Measurements from ENCODE around the gene TDRKH. TPM values are rescaled to one million over a fixed set of nuclear protein-coding genes. Genes with fewer than 3 reads are reported as not detected.
"Not testable (repeated sequence)": the region's sequence is repeated elsewhere in the genome, so short reads cannot be mapped to it uniquely, and the experiment has no call there.

The TDRKH gene
- total RNA-seq, 2 donors from 2014 or later: 11.3 to 17.7 TPM

DNA sequence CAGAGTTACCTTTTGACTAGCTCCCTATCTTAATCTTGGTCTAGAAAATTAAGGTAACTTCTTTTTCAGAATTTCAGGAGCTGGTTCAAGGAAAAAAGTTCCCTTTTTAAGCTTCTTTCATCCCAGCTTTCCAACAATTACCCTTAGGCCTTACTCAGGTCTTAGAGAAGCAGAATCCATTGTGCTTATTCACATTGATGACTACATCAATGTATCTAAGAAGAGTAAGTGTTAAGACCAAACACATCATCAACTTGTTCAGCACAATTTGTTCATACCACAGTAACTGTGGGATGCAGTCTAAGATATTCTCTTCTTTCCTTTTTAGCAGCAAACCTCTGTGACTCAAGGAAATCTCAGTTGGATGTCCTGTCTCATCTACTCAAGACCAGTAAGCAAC is 31.1 kb downstream of the TDRKH start:
- Mint-ChIP-seq H3K27ac (no peak overlapping the region), H3K4me3 (no peak overlapping the region), H3K27me3 (no peaks in the 10 kb centered on the region), H3K36me3 (ENCODE audit: low read depth) (no peaks in the 10 kb centered on the region), H3K4me1 (peaks cover 10% of the 10 kb centered on the region)
- H3K9me3 ChIP-seq (ENCODE audit: control insufficient read depth, low read length, poor library complexity, severe bottlenecking): no peaks in the 10 kb centered on the region
- DNase-seq (no peak), ATAC-seq (no peak)

DNA sequence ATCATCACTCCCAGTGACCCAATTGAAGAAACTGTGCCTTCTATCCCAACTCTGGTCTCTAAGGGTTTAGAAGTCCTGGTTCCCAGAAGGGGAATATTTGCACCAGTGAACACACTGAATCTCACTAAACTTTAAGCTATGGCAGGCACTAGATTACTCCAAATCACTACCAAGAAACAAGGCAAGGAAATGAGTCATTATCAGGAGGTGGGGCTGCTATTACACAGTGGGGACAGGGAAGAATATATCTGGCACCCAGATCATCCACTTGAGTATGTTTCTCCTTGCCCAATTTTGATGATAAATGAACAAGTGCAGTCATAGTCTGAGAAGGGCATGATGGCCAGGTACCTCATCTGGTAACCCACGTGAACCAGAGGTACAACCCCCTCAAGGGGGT is 34.0 kb downstream of the TDRKH start:
- ATAC-seq (no peak), DNase-seq (no peak)
- H3K4me1 Mint-ChIP-seq: peaks cover 2% of the 10 kb centered on the region
- peaks cover 5% of the 10 kb centered on the region for H3K27me3 Mint-ChIP-seq
- no peak overlapping the region for H3K27ac Mint-ChIP-seq
- H3K4me3 Mint-ChIP-seq: no peak overlapping the region
- no peaks in the 10 kb centered on the region for H3K36me3 Mint-ChIP-seq (ENCODE audit: low read depth)
- H3K9me3 ChIP-seq (ENCODE audit: control insufficient read depth, low read length, poor library complexity, severe bottlenecking): no peaks in the 10 kb centered on the region

DNA sequence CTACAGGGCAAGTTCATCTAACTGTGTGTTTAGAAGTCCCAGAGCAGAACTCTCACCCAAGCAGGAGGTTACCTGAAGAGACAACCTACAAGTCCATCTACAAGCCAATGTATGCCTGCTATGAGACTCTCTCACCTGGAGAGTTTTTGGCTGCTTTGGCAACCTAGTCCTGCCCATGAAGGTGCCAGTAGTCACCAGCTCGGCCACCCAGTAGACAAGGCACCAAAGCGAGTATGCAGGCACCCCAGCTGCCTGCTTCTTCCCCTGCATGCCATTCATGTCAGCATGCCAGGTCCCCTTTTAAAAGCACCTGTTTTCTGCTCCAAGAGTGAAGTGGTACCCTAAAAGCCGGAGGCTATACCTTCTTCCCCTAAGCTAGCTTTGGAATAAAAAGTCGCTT is 48.8 kb downstream of the TDRKH start:
- no peaks in the 10 kb centered on the region for H3K4me1 Mint-ChIP-seq
- no peak for DNase-seq
- no peaks in the 10 kb centered on the region for H3K9me3 ChIP-seq (ENCODE audit: control insufficient read depth, low read length, poor library complexity, severe bottlenecking)
- H3K27me3 Mint-ChIP-seq: no peaks in the 10 kb centered on the region
- H3K4me3 Mint-ChIP-seq: no peak overlapping the region
- H3K27ac Mint-ChIP-seq: no peak overlapping the region
- ATAC-seq: no peak
- H3K36me3 Mint-ChIP-seq (ENCODE audit: low read depth): no peaks in the 10 kb centered on the region

DNA sequence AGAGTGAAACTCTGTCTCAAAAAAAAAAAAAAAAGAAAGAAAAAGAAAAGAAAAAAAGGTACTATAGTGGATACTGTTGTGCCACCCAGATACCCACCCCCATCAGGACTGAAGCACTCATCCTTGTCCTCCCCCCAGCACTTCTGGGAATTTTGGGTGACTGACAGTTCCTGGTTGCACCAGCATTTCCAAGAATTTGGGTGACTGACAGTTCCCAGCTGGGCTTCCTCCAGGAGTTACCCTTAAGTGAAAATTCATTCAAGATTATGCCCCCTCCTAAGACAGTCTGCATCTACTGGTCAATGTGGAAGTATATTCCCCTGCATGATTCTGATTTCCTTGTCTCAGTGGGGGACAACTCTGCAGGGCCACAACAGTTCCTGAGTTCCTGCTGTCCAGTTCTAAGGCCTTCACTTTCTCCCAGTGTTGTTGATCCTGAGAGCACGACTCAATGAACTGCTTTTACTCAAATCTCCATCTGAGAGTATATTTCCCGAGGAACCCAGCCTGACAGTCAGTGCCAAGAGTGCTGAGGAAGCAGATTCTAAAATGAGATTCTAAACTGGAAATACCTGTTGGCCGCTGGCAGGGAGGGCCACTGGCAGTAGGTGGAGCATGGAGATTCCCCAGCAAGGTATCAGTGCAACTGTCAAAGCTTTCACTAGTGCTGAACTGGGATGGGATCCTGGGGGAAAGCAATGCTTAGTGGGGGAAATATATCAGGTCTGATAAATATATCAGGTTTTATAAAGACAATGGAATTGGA is 50.5 kb downstream of the TDRKH start:
- no peaks in the 10 kb centered on the region for H3K9me3 ChIP-seq (ENCODE audit: control insufficient read depth, low read length, poor library complexity, severe bottlenecking)
- DNase-seq (no peak), ATAC-seq (no peak)
- H3K36me3 Mint-ChIP-seq (ENCODE audit: low read depth): no peaks in the 10 kb centered on the region
- peaks cover 5% of the 10 kb centered on the region for H3K4me1 Mint-ChIP-seq
- H3K4me3 Mint-ChIP-seq: no peak overlapping the region
- no peak overlapping the region for H3K27ac Mint-ChIP-seq
- H3K27me3 Mint-ChIP-seq: peaks cover 4% of the 10 kb centered on the region

DNA sequence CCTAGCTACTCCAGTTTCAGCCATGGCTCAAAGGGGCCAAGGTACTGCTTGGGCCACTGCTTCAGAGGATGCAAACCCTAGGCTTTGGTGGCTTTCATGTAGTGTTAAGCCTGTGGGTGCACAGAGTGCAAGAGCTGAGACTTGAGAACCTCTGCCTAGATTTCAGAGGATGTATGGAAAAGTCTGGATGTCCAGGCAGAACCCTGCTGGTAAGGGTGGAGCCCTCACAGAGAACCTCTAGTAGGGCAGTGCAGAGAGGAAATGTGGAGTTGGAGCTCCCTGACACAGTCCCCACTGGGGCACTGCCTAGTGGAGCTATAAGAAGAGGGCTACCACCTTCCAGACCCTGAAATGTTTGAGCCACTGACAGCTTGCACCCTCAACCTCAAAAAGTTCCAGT is 52.8 kb downstream of the TDRKH start:
- DNase-seq (no peak), ATAC-seq (no peak)
- peaks cover 5% of the 10 kb centered on the region for H3K36me3 Mint-ChIP-seq (ENCODE audit: low read depth)
- no peak overlapping the region for H3K27ac Mint-ChIP-seq
- peaks cover 14% of the 10 kb centered on the region for H3K27me3 Mint-ChIP-seq
- H3K4me3 Mint-ChIP-seq: no peak overlapping the region
- peaks cover 6% of the 10 kb centered on the region for H3K4me1 Mint-ChIP-seq
- H3K9me3 ChIP-seq (ENCODE audit: control insufficient read depth, low read length, poor library complexity, severe bottlenecking): no peaks in the 10 kb centered on the region

DNA sequence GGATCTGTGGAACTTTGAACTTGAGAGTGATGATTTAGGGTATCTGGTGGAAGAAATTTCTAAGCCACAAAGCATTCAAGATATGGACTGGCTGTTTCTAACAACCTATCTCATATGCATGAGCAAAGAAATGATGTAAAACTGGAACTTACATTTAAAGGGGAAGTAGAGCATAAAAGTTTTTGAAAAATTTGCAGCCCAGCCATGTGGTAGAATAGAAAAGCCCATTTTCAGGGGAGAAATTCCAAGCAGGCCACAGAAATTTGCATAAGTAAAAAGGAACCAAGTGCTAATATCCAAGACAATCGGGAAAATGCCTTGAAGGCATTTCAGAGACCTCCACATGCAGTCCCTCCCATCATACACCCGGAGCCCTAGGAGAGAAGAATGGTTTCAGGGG is 53.3 kb downstream of the TDRKH start:
- ATAC-seq (no peak), DNase-seq (no peak)
- no peaks in the 10 kb centered on the region for H3K9me3 ChIP-seq (ENCODE audit: control insufficient read depth, low read length, poor library complexity, severe bottlenecking)
- Mint-ChIP-seq H3K4me1 (peaks cover 6% of the 10 kb centered on the region), H3K27me3 (peaks cover 19% of the 10 kb centered on the region), H3K36me3 (ENCODE audit: low read depth) (peaks cover 7% of the 10 kb centered on the region), H3K4me3 (no peak overlapping the region), H3K27ac (no peak overlapping the region)

DNA sequence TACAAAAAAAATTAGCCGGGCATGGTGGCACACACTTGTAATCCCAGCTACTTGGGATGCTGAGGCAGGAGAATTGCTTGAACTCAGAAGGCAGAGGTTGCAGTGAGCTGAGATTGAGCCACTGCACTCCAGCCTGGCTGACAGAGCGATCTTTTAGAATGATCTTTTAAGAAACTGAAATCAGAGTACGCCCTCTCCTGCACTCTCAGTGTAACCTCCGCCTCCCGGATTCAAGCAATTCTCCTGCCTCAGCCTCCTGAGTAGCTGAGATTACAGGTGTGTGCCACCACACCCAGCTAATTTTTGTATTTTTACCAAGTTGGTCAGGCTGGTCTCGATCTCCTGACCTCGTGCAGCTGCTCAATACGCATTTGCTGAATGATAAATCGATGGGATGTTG is 56.3 kb downstream of the TDRKH start:
- H3K4me3 Mint-ChIP-seq; ATAC-seq; H3K27ac Mint-ChIP-seq; H3K9me3 ChIP-seq (ENCODE audit: control insufficient read depth, low read length, poor library complexity, severe bottlenecking); H3K4me1 Mint-ChIP-seq; H3K36me3 Mint-ChIP-seq (ENCODE audit: low read depth); DNase-seq: not testable (repeated sequence)
- H3K27me3 Mint-ChIP-seq: peaks cover 48% of the 10 kb centered on the region

DNA sequence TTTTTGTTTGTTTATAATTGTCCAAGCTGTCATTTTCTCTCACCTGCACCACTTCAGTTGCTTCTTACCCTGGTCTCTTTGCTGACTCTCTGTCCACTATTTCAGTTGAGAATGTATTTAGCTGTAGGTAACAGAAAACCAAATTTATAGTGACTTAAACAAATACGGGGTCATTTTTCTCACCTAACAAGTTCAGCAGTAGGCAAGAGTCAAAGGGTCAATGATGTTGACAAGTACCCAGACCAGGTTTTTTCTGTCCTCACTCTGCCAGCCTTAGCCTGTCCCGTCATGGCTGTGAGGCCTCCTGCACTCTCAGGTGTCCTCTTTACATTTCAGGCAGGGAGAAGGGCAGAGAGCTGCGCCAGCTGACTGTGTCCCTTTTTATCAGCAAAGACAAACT is 57.2 kb downstream of the TDRKH start:
- Mint-ChIP-seq H3K27me3 (peaks cover 54% of the 10 kb centered on the region), H3K27ac (no peak overlapping the region), H3K36me3 (ENCODE audit: low read depth) (peaks cover 9% of the 10 kb centered on the region), H3K4me3 (no peak overlapping the region), H3K4me1 (peaks cover 6% of the 10 kb centered on the region)
- no peak for ATAC-seq
- DNase-seq: no peak
- H3K9me3 ChIP-seq (ENCODE audit: control insufficient read depth, low read length, poor library complexity, severe bottlenecking): no peaks in the 10 kb centered on the region

DNA sequence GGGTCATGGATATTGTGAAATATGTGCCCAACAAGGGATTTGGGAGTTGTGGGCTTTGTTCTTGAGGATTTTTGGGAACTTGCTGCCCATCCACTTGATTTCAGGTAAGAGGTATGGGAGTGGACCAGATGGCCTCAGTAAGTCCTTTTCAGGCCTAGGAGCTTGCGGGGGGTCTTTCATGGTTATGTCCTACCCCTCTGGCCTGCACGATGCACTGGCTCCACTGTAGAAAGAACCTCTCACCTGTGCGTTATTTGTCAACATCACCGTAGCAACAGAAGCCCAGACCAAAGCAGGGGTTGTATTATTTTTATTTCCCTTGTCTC is 60.4 kb downstream of the TDRKH start:
- Mint-ChIP-seq H3K36me3 (ENCODE audit: low read depth) (peaks cover 13% of the 10 kb centered on the region), H3K4me3 (no peak overlapping the region), H3K27me3 (peaks cover 79% of the 10 kb centered on the region), H3K27ac (no peak overlapping the region), H3K4me1 (peaks cover 4% of the 10 kb centered on the region)
- DNase-seq (no peak), ATAC-seq (no peak)
- no peaks in the 10 kb centered on the region for H3K9me3 ChIP-seq (ENCODE audit: control insufficient read depth, low read length, poor library complexity, severe bottlenecking)

DNA sequence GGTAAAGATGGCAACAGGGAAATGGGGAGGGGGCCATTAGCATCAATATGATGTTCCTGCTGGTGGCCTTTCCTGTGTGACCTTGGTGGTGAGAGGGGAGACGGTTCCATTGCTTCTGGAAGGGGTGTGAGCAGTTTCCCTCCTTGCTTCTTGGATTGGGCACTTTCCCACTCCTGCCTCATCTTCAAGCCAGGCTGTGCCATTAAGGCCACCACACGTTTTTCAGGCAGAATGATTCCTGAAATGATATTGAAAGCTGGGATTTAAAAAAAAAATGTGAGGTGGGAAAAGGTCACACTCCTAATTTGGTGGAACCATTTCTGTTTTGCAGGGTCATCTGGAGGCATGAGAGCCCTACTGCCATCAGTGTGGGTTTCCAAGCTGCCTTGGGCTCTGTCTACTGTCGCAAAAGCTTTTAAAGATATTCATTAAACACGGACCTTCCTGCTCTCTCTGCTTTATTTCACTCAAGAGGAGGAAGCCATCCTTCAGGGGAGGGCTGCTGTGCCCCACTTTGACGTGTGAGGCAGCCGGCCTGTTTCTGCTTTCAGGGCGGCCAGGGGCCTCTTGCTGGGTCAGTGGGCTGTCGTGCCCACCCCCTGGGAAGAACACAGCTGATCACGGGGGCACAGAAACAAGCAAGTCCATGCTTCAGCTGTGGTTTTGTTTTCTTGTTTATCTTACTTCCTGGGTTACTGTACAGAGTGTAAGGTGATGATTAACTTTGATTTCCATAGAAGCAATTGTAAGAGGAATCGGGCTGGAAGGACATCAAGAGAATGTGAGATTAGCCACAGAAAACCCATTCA is 60.9 kb downstream of the TDRKH start:
- no peak overlapping the region for H3K4me3 Mint-ChIP-seq
- ATAC-seq (no peak), DNase-seq (no peak)
- H3K9me3 ChIP-seq (ENCODE audit: control insufficient read depth, low read length, poor library complexity, severe bottlenecking): no peaks in the 10 kb centered on the region
- H3K27me3 Mint-ChIP-seq: peaks cover 79% of the 10 kb centered on the region
- H3K4me1 Mint-ChIP-seq: peaks cover 2% of the 10 kb centered on the region
- H3K36me3 Mint-ChIP-seq (ENCODE audit: low read depth): peaks cover 11% of the 10 kb centered on the region
- H3K27ac Mint-ChIP-seq: no peak overlapping the region

DNA sequence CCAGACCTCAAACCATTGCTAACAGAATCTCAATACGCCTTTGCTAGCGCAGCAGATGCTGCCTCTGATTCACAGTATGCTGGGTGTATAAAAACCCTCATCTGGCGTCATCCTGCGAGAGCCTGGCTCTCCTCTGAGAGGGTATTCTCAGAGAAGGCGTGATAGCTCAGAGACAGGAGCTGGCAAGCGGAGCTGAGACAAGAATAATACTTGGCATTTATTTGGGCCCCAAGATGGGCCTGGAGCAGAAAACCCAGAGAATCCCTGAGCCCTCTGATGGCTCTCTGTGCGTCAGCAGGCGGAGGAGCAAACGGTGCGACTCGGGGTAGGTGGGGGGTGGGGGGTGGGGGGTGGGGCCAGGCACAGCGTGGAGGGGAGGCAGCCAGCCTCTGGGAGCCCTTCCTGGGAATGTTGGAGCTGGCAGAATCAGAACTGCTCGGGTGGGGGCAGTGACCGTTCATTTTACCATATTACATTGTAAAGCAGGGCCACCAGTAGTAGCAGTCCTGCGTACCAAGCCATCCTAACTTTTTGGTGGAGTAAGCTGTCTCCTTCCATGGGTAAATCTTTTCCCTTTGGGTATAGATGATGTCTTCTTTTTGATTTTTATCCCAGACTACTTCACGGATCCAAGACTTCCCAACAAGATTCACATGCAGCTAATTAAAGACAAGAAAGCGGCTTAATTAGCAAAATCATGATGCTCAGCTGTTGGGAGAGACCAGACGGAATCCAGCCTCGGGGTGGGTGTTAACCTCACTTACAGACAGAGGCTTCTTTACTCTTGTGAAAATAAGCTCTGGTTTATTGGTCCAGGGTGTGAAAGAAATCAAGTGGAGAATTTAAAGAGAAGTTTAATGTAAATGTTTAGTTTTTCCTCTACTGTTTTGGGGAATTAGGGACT is 61.9 kb downstream of the TDRKH start:
- peaks cover 2% of the 10 kb centered on the region for H3K4me1 Mint-ChIP-seq

DNA sequence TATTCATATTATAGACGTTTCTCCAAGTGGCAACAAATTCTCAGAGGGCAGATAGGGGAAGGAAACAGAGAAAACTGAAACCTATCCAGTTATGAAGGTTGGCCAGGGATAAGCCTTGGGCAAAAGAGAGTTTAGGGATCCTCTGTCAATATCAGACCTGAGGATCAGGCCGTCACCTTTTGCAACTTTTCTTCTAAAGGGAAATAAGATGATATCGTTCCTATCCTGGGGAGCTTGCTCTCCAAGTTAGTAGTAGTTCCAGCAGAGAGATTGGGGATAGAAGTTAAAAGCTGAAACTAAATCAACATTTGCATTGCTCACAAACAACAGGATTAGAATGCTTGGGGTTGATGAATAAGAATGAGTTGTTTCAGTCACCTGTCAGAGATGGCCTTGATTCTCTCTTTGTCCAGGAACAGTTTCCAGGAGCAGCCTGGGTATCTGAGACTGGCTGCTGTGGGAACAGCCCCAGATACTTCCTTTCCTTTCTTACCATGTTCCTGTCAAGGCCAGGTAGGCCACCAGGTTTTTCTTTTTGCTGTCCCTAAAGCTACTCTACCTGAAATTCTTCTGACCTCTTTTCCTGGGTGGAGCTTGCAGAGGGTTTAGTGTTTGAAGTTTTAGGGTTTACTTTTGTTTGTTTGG is 66.5 kb downstream of the TDRKH start:
- Mint-ChIP-seq H3K27me3 (peaks cover 67% of the 10 kb centered on the region), H3K4me3 (no peak overlapping the region)
- no peak for ATAC-seq

More for the DNA sequence above, 61.9 kb downstream of the TDRKH start:
- Mint-ChIP-seq H3K27me3 (peaks cover 85% of the 10 kb centered on the region), H3K27ac (no peak overlapping the region), H3K4me3 (no peak overlapping the region), H3K36me3 (ENCODE audit: low read depth) (peaks cover 8% of the 10 kb centered on the region)
- no peak for DNase-seq
- no peak for ATAC-seq
- H3K9me3 ChIP-seq (ENCODE audit: control insufficient read depth, low read length, poor library complexity, severe bottlenecking): no peaks in the 10 kb centered on the region

More for the DNA sequence above, 66.5 kb downstream of the TDRKH start:
- Mint-ChIP-seq H3K36me3 (ENCODE audit: low read depth) (peaks cover 4% of the 10 kb centered on the region), H3K27ac (no peak overlapping the region), H3K4me1 (peaks cover 15% of the 10 kb centered on the region)
- no peak for DNase-seq
- no peaks in the 10 kb centered on the region for H3K9me3 ChIP-seq (ENCODE audit: control insufficient read depth, low read length, poor library complexity, severe bottlenecking)

Measured in T-helper 17 cell (primary cell).